Transverse colon (tissue), 3 donors: Measurements from ENCODE around the gene UVRAG.
A peak's percentile ranks its signal among the peaks of the same experiment; 100 is the strongest.

Experiments
- POLR2A ChIP-seq: fragments of 450-650 bp; IDR thresholded peaks from one replicate; pipeline ENCODE4 v1.6.1; 2016; ENCODE audit warnings: antibody characterized with exemption, mild to moderate bottlenecking, moderate library complexity
- POLR2AphosphoS5 ChIP-seq, 3 donors: sonication (generic); formaldehyde crosslinking; IDR thresholded peaks; one replicate each; pipeline ENCODE4 v1.6.1; 2016; ENCODE audit warnings: antibody characterized with exemption in 3 of 3

GRCh38 chr11:75919525-75919924 is 104.5 kb downstream of the UVRAG start:
- peak in 1 of 3 donors; percentile 59 for TF ChIP-seq POLR2AphosphoS5 (IDR thresholded peaks at IDR 0.05)
- no peak for TF ChIP-seq POLR2A
